Esophagus squamous epithelium (tissue), 4 donors: ENCODE data around the gene SHFL.

Experiments used
- POLR2A ChIP-seq, 4 donors: fragments of 450-650 bp; IDR thresholded peaks; one replicate each; pipeline ENCODE4 v1.6.1; 2017; ENCODE audit warnings: antibody characterized with exemption in 4 of 4, mild to moderate bottlenecking in 4 of 4, moderate library complexity in 3 of 4
- TF ChIP-seq, protein P1 (sequence below), 6 experiments: fragments of 450-650 bp in 4 of 6; fragments of 200-600 bp in 2 of 6; sonication (generic) in 2 of 6; IDR thresholded peaks; one replicate each; pipeline ENCODE4 v1.5.1; 2016 to 2019; ENCODE audit warnings: antibody characterized with exemption in 6 of 6, mild to moderate bottlenecking in 4 of 6, moderate library complexity in 4 of 6

DNA sequence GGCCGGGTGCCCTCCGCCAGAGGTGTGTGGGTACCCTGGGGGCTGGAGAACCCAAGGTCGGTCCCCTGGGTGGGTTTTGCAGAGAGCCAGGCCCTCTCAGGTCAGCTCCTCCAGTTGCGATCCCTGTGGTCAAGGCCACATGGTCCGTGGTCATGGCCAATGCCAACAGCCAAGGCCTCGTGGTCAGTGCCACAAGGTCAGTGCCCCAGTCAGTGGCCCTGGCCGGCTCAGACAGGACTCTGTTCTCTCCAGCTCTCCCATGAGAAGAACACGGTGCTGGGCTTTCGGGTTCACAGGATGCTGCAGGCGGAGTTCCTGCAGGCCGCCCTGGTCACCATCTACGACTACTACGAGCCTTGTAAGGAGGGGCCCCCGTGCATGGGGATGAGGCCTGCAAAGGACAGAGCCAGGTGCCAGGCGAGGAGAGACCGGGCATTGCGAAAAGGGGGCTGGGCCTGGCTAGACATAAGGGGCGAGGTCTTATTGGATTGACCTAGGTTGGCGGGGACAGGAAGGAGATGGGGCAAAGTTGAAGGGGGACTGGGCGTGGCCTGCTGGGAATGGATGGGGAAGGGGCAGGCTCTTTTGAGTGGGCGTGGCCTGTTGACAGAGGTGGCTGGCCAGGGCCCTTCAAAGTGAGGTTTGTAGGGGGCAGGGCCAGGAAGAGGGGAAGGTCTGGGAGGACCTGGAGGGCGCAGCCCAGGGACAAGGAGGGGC is 15.2 kb upstream of the SHFL start:
- TF ChIP-seq, protein P1, sequence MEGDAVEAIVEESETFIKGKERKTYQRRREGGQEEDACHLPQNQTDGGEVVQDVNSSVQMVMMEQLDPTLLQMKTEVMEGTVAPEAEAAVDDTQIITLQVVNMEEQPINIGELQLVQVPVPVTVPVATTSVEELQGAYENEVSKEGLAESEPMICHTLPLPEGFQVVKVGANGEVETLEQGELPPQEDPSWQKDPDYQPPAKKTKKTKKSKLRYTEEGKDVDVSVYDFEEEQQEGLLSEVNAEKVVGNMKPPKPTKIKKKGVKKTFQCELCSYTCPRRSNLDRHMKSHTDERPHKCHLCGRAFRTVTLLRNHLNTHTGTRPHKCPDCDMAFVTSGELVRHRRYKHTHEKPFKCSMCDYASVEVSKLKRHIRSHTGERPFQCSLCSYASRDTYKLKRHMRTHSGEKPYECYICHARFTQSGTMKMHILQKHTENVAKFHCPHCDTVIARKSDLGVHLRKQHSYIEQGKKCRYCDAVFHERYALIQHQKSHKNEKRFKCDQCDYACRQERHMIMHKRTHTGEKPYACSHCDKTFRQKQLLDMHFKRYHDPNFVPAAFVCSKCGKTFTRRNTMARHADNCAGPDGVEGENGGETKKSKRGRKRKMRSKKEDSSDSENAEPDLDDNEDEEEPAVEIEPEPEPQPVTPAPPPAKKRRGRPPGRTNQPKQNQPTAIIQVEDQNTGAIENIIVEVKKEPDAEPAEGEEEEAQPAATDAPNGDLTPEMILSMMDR (IDR thresholded peaks at IDR 0.05), result no peak
- TF ChIP-seq POLR2A (IDR thresholded peaks at IDR 0.05), result no peak
